IMR-90 (cell line): ENCODE results near the gene EFCAB9. TPM values are rescaled to one million over a fixed set of nuclear protein-coding genes. Genes with fewer than 3 reads are reported as not detected.

Experiments
- ATAC-seq: fragments of 200-7000 bp; cut with Tn5 transposase; 2 replicates; pipeline ENCODE4 v1.9.1; 2020; ENCODE audit warnings: low read depth, mild to moderate bottlenecking, moderate library complexity
- BruUV-seq: library from RNA; stranded (reverse); fragments of 400-500 nt; replicated peaks from 2 replicates; lab custom pipeline; 2021; lab: Mats Ljungman, UMichigan
- CTCF ChIA-PET: fragments of 300-600 bp; formaldehyde crosslinking; extraction: SDS; loops from one replicate; lab custom pipeline; 2021; ENCODE audit warnings: antibody characterized with exemption; lab: Yijun Ruan, JAX
- POLR2A ChIA-PET: fragments of 300-600 bp; sonication (Branson Sonifier 250); formaldehyde crosslinking; loops from one replicate; lab custom pipeline; 2022; ENCODE audit warnings: antibody characterized with exemption; ENCODE audit not compliant: unreplicated experiment; lab: Charles Lee
- DNase-seq: peaks from one replicate; pipeline ENCODE4 v3.0.0; 2013
- H2AFZ ChIP-seq: replicated peaks from 2 replicates; pipeline ENCODE3; 2013; ENCODE audit warnings: low read length, mild to moderate bottlenecking; ENCODE audit not compliant: poor library complexity
- H2AK5ac ChIP-seq: 2 replicates; pipeline ENCODE4 v1.6.1; 2013; ENCODE audit warnings: low read depth, low read length, inconsistent platforms
- H2AK9ac ChIP-seq: replicated peaks from 2 replicates; pipeline ENCODE3; 2013; ENCODE audit warnings: mild to moderate bottlenecking, low read depth, low read length, moderate library complexity; ENCODE audit not compliant: poor library complexity
- H2BK120ac ChIP-seq: 2 replicates; pipeline ENCODE4 v1.6.1; 2013; ENCODE audit warnings: low read depth, low read length, inconsistent platforms
- H2BK15ac ChIP-seq: 3 replicates; pipeline ENCODE4 v1.6.1; 2013; ENCODE audit warnings: low read depth, low read length, inconsistent platforms
- H2BK20ac ChIP-seq: 2 replicates; pipeline ENCODE4 v1.6.1; 2013; ENCODE audit warnings: low read depth, mild to moderate bottlenecking, inconsistent platforms, low read length, moderate library complexity
- H2BK5ac ChIP-seq: 2 replicates; pipeline ENCODE4 v1.6.1; 2013; ENCODE audit warnings: mild to moderate bottlenecking, low read depth, low read length, inconsistent platforms; ENCODE audit not compliant: poor library complexity, severe bottlenecking
- H3K14ac ChIP-seq: replicated peaks from 2 replicates; pipeline ENCODE4 v1.6.1; 2013; ENCODE audit warnings: low read depth, low read length, inconsistent platforms
- H3K18ac ChIP-seq: 2 replicates; pipeline ENCODE4 v1.6.1; 2013; ENCODE audit warnings: low read depth, low read length, control low read depth
- H3K23ac ChIP-seq: 2 replicates; pipeline ENCODE4 v1.6.1; 2013; ENCODE audit warnings: low read depth, low read length, inconsistent platforms
- H3K27ac ChIP-seq: 2 replicates; pipeline ENCODE4 v1.5.1; 2013; ENCODE audit warnings: mild to moderate bottlenecking, control low read depth, low read length; ENCODE audit not compliant: insufficient read depth
- H3K27me3 ChIP-seq: 2 replicates; pipeline ENCODE4 v1.6.1; 2013; ENCODE audit warnings: low read length; ENCODE audit not compliant: control insufficient read depth, insufficient read depth
- H3K36me3 ChIP-seq: 2 replicates; pipeline ENCODE4 v1.6.1; 2013; ENCODE audit warnings: low read length, mixed read lengths; ENCODE audit not compliant: control insufficient read depth, insufficient read depth
- H3K4ac ChIP-seq: 2 replicates; pipeline ENCODE4 v1.6.1; 2013; ENCODE audit warnings: low read depth, low read length, inconsistent platforms
- H3K4me1 ChIP-seq: 2 replicates; pipeline ENCODE4 v1.6.1; 2013; ENCODE audit warnings: low read length, mixed read lengths; ENCODE audit not compliant: control insufficient read depth, insufficient read depth
- H3K4me2 ChIP-seq: 2 replicates; pipeline ENCODE4 v1.6.1; 2013; ENCODE audit warnings: low read depth, mild to moderate bottlenecking, control low read depth, low read length, moderate library complexity
- H3K4me3 ChIP-seq: 2 replicates; pipeline ENCODE4 v1.5.1; 2013; ENCODE audit warnings: low read depth, mild to moderate bottlenecking, control low read depth, low read length, moderate library complexity; ENCODE audit not compliant: insufficient read depth
- H3K56ac ChIP-seq: 2 replicates; pipeline ENCODE4 v1.6.1; 2013; ENCODE audit warnings: low read length, inconsistent platforms; ENCODE audit not compliant: insufficient read depth; ENCODE audit errors: extremely low read depth
- H3K79me1 ChIP-seq, 2 experiments: 2 replicates each; pipeline ENCODE4 v1.6.1; 2013; ENCODE audit warnings: low read length in 2 of 2, inconsistent platforms in 1 of 2, low read depth in 1 of 2
- H3K9ac ChIP-seq: 2 replicates; pipeline ENCODE4 v1.6.1; 2013; ENCODE audit warnings: low read depth, low read length, control low read depth
- H3K9me1 ChIP-seq: 2 replicates; pipeline ENCODE4 v1.6.1; 2013; ENCODE audit warnings: low read length, inconsistent platforms; ENCODE audit not compliant: insufficient read depth
- H3K9me3 ChIP-seq: 2 replicates; pipeline ENCODE4 v1.6.1; 2013; ENCODE audit warnings: low read length; ENCODE audit not compliant: control insufficient read depth, insufficient read depth
- H4K20me1 ChIP-seq: 2 replicates; pipeline ENCODE4 v1.6.1; 2013; ENCODE audit warnings: low read length, inconsistent platforms; ENCODE audit not compliant: insufficient read depth
- H4K5ac ChIP-seq: 2 replicates; pipeline ENCODE4 v1.6.1; 2013; ENCODE audit warnings: mild to moderate bottlenecking, low read depth, low read length, control low read depth
- H4K8ac ChIP-seq, 2 experiments: 2 replicates each; pipeline ENCODE4 v1.6.1; 2013; ENCODE audit warnings: low read depth in 2 of 2, low read length in 2 of 2, control low read depth in 1 of 2, inconsistent platforms in 1 of 2
- H4K91ac ChIP-seq: 2 replicates; pipeline ENCODE4 v1.6.1; 2013; ENCODE audit warnings: low read depth, low read length, inconsistent platforms; ENCODE audit not compliant: insufficient read depth
- BHLHE40 ChIP-seq: fragments of 150-350 bp; IDR thresholded peaks from 2 replicates; pipeline ENCODE4 v1.6.1; 2016; ENCODE audit warnings: mild to moderate bottlenecking, low read depth, low read length
- CEBPB ChIP-seq: IDR thresholded peaks from 2 replicates; pipeline ENCODE4 v1.6.1; 2012; ENCODE audit warnings: low read depth, low read length, improper control_type of control experiment
- CHD1 ChIP-seq: IDR thresholded peaks from 2 replicates; pipeline ENCODE4 v1.6.1; 2012; ENCODE audit warnings: low read depth, low read length, improper control_type of control experiment
- FOS ChIP-seq: fragments of 150-350 bp; IDR thresholded peaks from 2 replicates; pipeline ENCODE4 v1.6.1; 2016; ENCODE audit warnings: low read depth, low read length
- MAFK ChIP-seq: IDR thresholded peaks from 2 replicates; pipeline ENCODE4 v1.6.1; 2012; ENCODE audit warnings: low read depth, low read length, improper control_type of control experiment
- MAZ ChIP-seq: IDR thresholded peaks from 2 replicates; pipeline ENCODE4 v1.6.1; 2012; ENCODE audit warnings: low read depth, mild to moderate bottlenecking, low read length, improper control_type of control experiment, moderate library complexity, borderline replicate concordance
- MXI1 ChIP-seq: IDR thresholded peaks from 2 replicates; pipeline ENCODE4 v1.6.1; 2012; ENCODE audit warnings: low read depth, mild to moderate bottlenecking, low read length, moderate library complexity, borderline replicate concordance
- NFE2L2 ChIP-seq: fragments of 150-350 bp; IDR thresholded peaks from 2 replicates; pipeline ENCODE4 v1.6.1; 2016; ENCODE audit warnings: low read depth, mild to moderate bottlenecking, low read length
- POLR2A ChIP-seq: IDR thresholded peaks from 2 replicates; pipeline ENCODE4 v1.6.1; 2012; ENCODE audit warnings: mild to moderate bottlenecking, low read depth, low read length
- RAD21 ChIP-seq: IDR thresholded peaks from 2 replicates; pipeline ENCODE4 v1.6.1; 2012; ENCODE audit warnings: low read length, improper control_type of control experiment
- RCOR1 ChIP-seq: IDR thresholded peaks from 2 replicates; pipeline ENCODE4 v1.6.1; 2012; ENCODE audit warnings: mild to moderate bottlenecking, low read length, improper control_type of control experiment; ENCODE audit not compliant: insufficient replicate concordance
- RFX5 ChIP-seq: IDR thresholded peaks from 2 replicates; pipeline ENCODE4 v1.8.0; 2012; ENCODE audit warnings: low read depth, mild to moderate bottlenecking, low read length, moderate library complexity
- SMC3 ChIP-seq: fragments of 150-350 bp; IDR thresholded peaks from 2 replicates; pipeline ENCODE4 v1.6.1; 2016; ENCODE audit warnings: low read depth, mild to moderate bottlenecking, antibody characterized with exemption, low read length, moderate library complexity
- WGBS, 2 experiments: methylation state at CpG; one replicate each; pipeline versions ENCODE4 v1.1.5 to v1.1.7; 2013; ENCODE audit warnings: missing lambda C conversion rate in 2 of 2; ENCODE audit not compliant: insufficient read length in 1 of 2; ENCODE audit errors: extremely low coverage in 2 of 2; 5-methylcytosine and 5-hydroxymethylcytosine counted together
- dilution Hi-C: fragments of 300-500 bp; cut with HindIII; formaldehyde crosslinking; loops from one replicate; pipeline ENCODE4 v1.14.3; 2018; ENCODE audit warnings: low sequenced_read_pairs; ENCODE audit not compliant: unreplicated experiment
- in situ Hi-C: fragments of 300-500 bp; cut with MboI; formaldehyde crosslinking; loops from 3 replicates; pipeline ENCODE4 v1.14.3; 2019; ENCODE audit warnings: low sequenced_read_pairs, inconsistent platforms, mixed read lengths
- intact Hi-C: fragments of 100-400 bp; cut with micrococcal nuclease; formaldehyde crosslinking; loops from 2 replicates; pipeline ENCODE4 v1.10.0; 2022
- polyA plus RNA-seq, 3 experiments: library from polyadenylated mRNA; depleted of rRNA; stranded (reverse); fragments of >200 nt; gene quantifications; 2 replicates each; pipeline ENCODE4 v1.2.3, GENCODE V29; 2012; ENCODE audit warnings: low replicate concordance in 1 of 3
- total RNA-seq: library from RNA; depleted of rRNA; stranded (reverse); fragments of >200 nt; gene quantifications from 2 replicates; pipeline ENCODE4 v1.2.3, GENCODE V29; 2012
- TF ChIP-seq, protein P1 (sequence below): fragments of 150-350 bp; IDR thresholded peaks from 2 replicates; pipeline ENCODE4 v1.6.1; 2016; ENCODE audit warnings: low read depth, mild to moderate bottlenecking, low read length, moderate library complexity, borderline replicate concordance
- TF ChIP-seq, protein P2 (sequence below): fragments of 150-350 bp; IDR thresholded peaks from 2 replicates; pipeline ENCODE4 v1.6.1; 2017; ENCODE audit warnings: mild to moderate bottlenecking, antibody characterized with exemption, low read length, low read depth
- TF ChIP-seq, protein P3 (sequence below): conservative IDR thresholded peaks from 2 replicates; pipeline ENCODE4 v1.5.1; 2012; ENCODE audit warnings: mild to moderate bottlenecking, low read depth, low read length, improper control_type of control experiment

Gene EFCAB9
- total and polyA plus RNA-seq, 2 of the 4 experiments (the other 2 are of a cell fraction) = not detected

DNA sequence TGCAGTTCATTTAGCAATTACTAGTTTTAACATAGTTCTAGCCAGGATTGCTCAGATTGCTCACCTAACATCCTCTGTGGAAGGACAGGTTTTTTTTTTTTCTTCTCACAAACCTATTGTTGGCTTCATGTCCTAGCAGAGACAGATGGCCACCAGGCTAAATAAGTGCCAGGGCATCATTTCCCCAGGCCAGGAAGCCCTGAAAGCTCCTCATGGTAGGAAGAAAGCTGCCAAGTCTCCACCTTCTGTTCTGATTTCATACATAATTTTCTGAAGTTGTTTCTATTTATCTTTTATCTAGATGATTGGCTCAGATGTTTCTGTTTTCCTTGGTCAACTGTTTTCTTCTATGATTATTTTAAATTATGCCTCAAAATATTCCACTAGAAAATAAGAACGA lies 31.0 kb downstream of the EFCAB9 start:
- ChIA-PET POLR2A (no interaction called here), CTCF (no interaction called here)
- intact Hi-C loops = no loop called here
- ATAC-seq (no peak), DNase-seq (no peak)
- Histone ChIP-seq H4K20me1 (no peaks in the 10 kb centered on the region), H2BK20ac (no peak overlapping the region), H3K56ac (no peak overlapping the region), H3K4me2 (no peak overlapping the region), H4K91ac (no peak overlapping the region), H2AFZ (no peak overlapping the region), H2AK5ac (no peak overlapping the region), H3K9me3 (no peaks in the 10 kb centered on the region; the same call in 1 of the 2 replicates), H4K8ac (no peak overlapping the region), H3K4me1 (no peaks in the 10 kb centered on the region), H4K5ac (no peak overlapping the region), H2BK5ac (no peak overlapping the region), H3K9ac (no peak overlapping the region), H3K27me3 (no peaks in the 10 kb centered on the region), H2BK15ac (no peak overlapping the region), H3K79me1 (peaks cover 4 to 28% of the 10 kb centered on the region in 2 experiments; a peak in 2 of 4 replicates), H3K4me3 (no peak overlapping the region), H3K9me1 (no peaks in the 10 kb centered on the region), H2AK9ac (no peak overlapping the region), H3K14ac (no peak overlapping the region), H3K4ac (no peak overlapping the region), H3K23ac (no peak overlapping the region), H3K27ac (no peak overlapping the region), H2BK120ac (no peak overlapping the region), H3K36me3 (peaks cover 12% of the 10 kb centered on the region), H3K18ac (no peak overlapping the region)
- TF ChIP-seq MAFK = no peak
- TF ChIP-seq, protein P1, sequence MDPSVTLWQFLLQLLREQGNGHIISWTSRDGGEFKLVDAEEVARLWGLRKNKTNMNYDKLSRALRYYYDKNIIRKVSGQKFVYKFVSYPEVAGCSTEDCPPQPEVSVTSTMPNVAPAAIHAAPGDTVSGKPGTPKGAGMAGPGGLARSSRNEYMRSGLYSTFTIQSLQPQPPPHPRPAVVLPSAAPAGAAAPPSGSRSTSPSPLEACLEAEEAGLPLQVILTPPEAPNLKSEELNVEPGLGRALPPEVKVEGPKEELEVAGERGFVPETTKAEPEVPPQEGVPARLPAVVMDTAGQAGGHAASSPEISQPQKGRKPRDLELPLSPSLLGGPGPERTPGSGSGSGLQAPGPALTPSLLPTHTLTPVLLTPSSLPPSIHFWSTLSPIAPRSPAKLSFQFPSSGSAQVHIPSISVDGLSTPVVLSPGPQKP = no peak
- TF ChIP-seq MXI1 = no peak
- TF ChIP-seq BHLHE40 = no peak
- TF ChIP-seq, protein P2, sequence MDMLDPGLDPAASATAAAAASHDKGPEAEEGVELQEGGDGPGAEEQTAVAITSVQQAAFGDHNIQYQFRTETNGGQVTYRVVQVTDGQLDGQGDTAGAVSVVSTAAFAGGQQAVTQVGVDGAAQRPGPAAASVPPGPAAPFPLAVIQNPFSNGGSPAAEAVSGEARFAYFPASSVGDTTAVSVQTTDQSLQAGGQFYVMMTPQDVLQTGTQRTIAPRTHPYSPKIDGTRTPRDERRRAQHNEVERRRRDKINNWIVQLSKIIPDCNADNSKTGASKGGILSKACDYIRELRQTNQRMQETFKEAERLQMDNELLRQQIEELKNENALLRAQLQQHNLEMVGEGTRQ = no peak
- TF ChIP-seq, protein P3, sequence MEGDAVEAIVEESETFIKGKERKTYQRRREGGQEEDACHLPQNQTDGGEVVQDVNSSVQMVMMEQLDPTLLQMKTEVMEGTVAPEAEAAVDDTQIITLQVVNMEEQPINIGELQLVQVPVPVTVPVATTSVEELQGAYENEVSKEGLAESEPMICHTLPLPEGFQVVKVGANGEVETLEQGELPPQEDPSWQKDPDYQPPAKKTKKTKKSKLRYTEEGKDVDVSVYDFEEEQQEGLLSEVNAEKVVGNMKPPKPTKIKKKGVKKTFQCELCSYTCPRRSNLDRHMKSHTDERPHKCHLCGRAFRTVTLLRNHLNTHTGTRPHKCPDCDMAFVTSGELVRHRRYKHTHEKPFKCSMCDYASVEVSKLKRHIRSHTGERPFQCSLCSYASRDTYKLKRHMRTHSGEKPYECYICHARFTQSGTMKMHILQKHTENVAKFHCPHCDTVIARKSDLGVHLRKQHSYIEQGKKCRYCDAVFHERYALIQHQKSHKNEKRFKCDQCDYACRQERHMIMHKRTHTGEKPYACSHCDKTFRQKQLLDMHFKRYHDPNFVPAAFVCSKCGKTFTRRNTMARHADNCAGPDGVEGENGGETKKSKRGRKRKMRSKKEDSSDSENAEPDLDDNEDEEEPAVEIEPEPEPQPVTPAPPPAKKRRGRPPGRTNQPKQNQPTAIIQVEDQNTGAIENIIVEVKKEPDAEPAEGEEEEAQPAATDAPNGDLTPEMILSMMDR = no peak
- no peak for TF ChIP-seq RAD21
- no peak for TF ChIP-seq CHD1
- no peak for TF ChIP-seq NFE2L2
- TF ChIP-seq FOS = no peak
- TF ChIP-seq POLR2A = no peak
- no peak for TF ChIP-seq RFX5
- no peak for TF ChIP-seq RCOR1
- TF ChIP-seq CEBPB = no peak
- no peak for TF ChIP-seq MAZ
- TF ChIP-seq SMC3 = no peak
- no TSS peak for BruUV-seq
- WGBS, 2 experiments = no CpG with 5 or more reads among the region's 1 CpG
- in situ Hi-C loops = no loop called here
- dilution Hi-C loops = no loop called here
